ENCODE results near the gene YEATS4.

Gene YEATS4

GRCh38 chr12:69440016-69440415, 80.5 kb downstream of the YEATS4 start:
- no peak for DNase-seq
